AG04449 (cell line): ENCODE results near the gene CHRNA9.

Source experiments
- CTCF ChIA-PET: fragments of 350-600 bp; formaldehyde crosslinking; extraction: SDS; loops from one replicate; lab custom pipeline; 2021; ENCODE audit warnings: antibody characterized with exemption; lab: Yijun Ruan, JAX
- POLR2A ChIA-PET: fragments of 400-600, 350-600 bp; formaldehyde crosslinking; extraction: SDS; loops from one replicate; lab custom pipeline; 2020; ENCODE audit warnings: antibody characterized with exemption, inconsistent platforms; lab: Yijun Ruan, JAX
- DNase-seq: peaks from one replicate; pipeline ENCODE4 v3.0.0-alpha.2; 2010; ENCODE audit warnings: low read depth, low spot score
- H3K4me3 ChIP-seq: 2 replicates; pipeline ENCODE4 v1.5.1; 2011; ENCODE audit warnings: low read depth, mild to moderate bottlenecking, control low read depth, low read length
- CTCF ChIP-seq: IDR thresholded peaks from one replicate; pipeline ENCODE4 v1.5.1; 2011; ENCODE audit warnings: mild to moderate bottlenecking, moderate library complexity, low read length, control low read depth, inconsistent platforms; ENCODE audit not compliant: insufficient read depth; ENCODE audit errors: missing control alignments

The CHRNA9 gene

GRCh38 chr4:40303751-40304150 is 31.4 kb upstream of the CHRNA9 start:
- POLR2A ChIA-PET = no interaction called here
- CTCF ChIA-PET = interaction anchor here (0.7 to 9.5 kb wide), 3 partner anchors 10 to 17 kb away, joined by 3 to 79 read pairs (median 5); no protein-coding TSS in a partner anchor

GRCh38 chr4:40305328-40306170 is 29.6 kb upstream of the CHRNA9 start:
- no peak for DNase-seq
- CTCF ChIA-PET = interaction anchor here (1.1 to 9.5 kb wide), 4 partner anchors 15 to 156 kb away, joined by 3 to 79 read pairs (median 20); no protein-coding TSS in a partner anchor
- no peak for TF ChIP-seq CTCF
- no peak overlapping the region for H3K4me3 ChIP-seq
- POLR2A ChIA-PET = no interaction called here

More at GRCh38 chr4:40303751-40304150, 31.4 kb upstream of the CHRNA9 start:
- TF ChIP-seq CTCF = no peak
- H3K4me3 ChIP-seq = no peak overlapping the region
- no peak for DNase-seq

- no peak for TF ChIP-seq CTCF
- ChIA-PET POLR2A (no interaction called here), CTCF (interaction anchor here (1.1 to 9.5 kb wide), 6 partner anchors 14 to 250 kb away, joined by 3 to 79 read pairs (median 15); partner anchors contain the start of gene N4BP2)
- no peak for DNase-seq
- H3K4me3 ChIP-seq = no peak overlapping the region
Measured at GRCh38 chr4:40306226-40306625, 28.9 kb upstream of the CHRNA9 start.

GRCh38 chr4:40306976-40307375 is 28.2 kb upstream of the CHRNA9 start:
- ChIA-PET CTCF (interaction anchor here (1.1 to 9.5 kb wide), 7 partner anchors 9 to 251 kb away, joined by 3 to 79 read pairs (median 14); partner anchors contain the start of gene N4BP2), POLR2A (no interaction called here)
- H3K4me3 ChIP-seq = no peak overlapping the region
- DNase-seq = no peak
- no peak for TF ChIP-seq CTCF

GRCh38 chr4:40307627-40308497 is 27.3 kb upstream of the CHRNA9 start:
- CTCF ChIA-PET = interaction anchor here (0.9 to 9.5 kb wide), 10 partner anchors 10 to 333 kb away, joined by 3 to 79 read pairs (median 5); partner anchors contain the start of gene N4BP2
- POLR2A ChIA-PET = no interaction called here
- no peak for TF ChIP-seq CTCF
- H3K4me3 ChIP-seq = no peak overlapping the region
- DNase-seq = no peak
